ENCODE results near the gene TMC1.

- TF ChIP-seq, protein P1, sequence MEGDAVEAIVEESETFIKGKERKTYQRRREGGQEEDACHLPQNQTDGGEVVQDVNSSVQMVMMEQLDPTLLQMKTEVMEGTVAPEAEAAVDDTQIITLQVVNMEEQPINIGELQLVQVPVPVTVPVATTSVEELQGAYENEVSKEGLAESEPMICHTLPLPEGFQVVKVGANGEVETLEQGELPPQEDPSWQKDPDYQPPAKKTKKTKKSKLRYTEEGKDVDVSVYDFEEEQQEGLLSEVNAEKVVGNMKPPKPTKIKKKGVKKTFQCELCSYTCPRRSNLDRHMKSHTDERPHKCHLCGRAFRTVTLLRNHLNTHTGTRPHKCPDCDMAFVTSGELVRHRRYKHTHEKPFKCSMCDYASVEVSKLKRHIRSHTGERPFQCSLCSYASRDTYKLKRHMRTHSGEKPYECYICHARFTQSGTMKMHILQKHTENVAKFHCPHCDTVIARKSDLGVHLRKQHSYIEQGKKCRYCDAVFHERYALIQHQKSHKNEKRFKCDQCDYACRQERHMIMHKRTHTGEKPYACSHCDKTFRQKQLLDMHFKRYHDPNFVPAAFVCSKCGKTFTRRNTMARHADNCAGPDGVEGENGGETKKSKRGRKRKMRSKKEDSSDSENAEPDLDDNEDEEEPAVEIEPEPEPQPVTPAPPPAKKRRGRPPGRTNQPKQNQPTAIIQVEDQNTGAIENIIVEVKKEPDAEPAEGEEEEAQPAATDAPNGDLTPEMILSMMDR (IDR thresholded peaks at IDR 0.05; ENCODE audit: low read depth, low read length, poor library complexity, severe bottlenecking) = no peak
- TF ChIP-seq EZH2phosphoT487 (IDR thresholded peaks at IDR 0.05; ENCODE audit: borderline replicate concordance, low read length) = no peak
Measured at GRCh38 chr9:72560086-72560485, 38.7 kb downstream of the TMC1 start.
